ENCODE data around the gene HIVEP3. TPM values are rescaled to one million over a fixed set of nuclear protein-coding genes. Genes with fewer than 3 reads are reported as not detected.

Gene HIVEP3
- total RNA-seq, 1 experiment from 2014 or later = 3.1 TPM

- TF ChIP-seq CTCF (conservative IDR thresholded peaks at IDR 0.05; ENCODE audit: low read depth, low read length) (no peak), EZH2 (IDR thresholded peaks at IDR 0.05; ENCODE audit: borderline replicate concordance, low read depth, low read length, poor library complexity, severe bottlenecking) (no peak)
- H3K9me3 ChIP-seq (ENCODE audit: low read depth, low read length, poor library complexity, severe bottlenecking) = no peaks in the 10 kb centered on the region
- H3K27ac ChIP-seq (ENCODE audit: low read depth, low read length, poor library complexity, severe bottlenecking) = no peak overlapping the region
- no TSS peak for BruUV-seq (replicated peaks)
- peaks cover 10% of the 10 kb centered on the region for H3K4me1 ChIP-seq (ENCODE audit: insufficient read depth, low read length, poor library complexity, severe bottlenecking)
- no peaks in the 10 kb centered on the region for H3K36me3 ChIP-seq (ENCODE audit: insufficient read depth, low read length, poor library complexity, severe bottlenecking)
- ChIA-PET CTCF (no interaction called here), POLR2A (ENCODE audit: low non-redundant PET) (no interaction called here)
- DNase-seq (ENCODE audit: low spot score) = no peak
- H3K4me3 ChIP-seq (ENCODE audit: low read depth, low read length, poor library complexity, severe bottlenecking) = no peak overlapping the region
- intact Hi-C loops (cut with micrococcal nuclease; ENCODE audit: unreplicated experiment) = no loop called here
- H3K27me3 ChIP-seq (replicated peaks; ENCODE audit: insufficient read depth, low read depth, low read length, poor library complexity) = no peaks in the 10 kb centered on the region
Measured at GRCh38 chr1:41493117-41493536, 425.6 kb downstream of the HIVEP3 start.

DNA sequence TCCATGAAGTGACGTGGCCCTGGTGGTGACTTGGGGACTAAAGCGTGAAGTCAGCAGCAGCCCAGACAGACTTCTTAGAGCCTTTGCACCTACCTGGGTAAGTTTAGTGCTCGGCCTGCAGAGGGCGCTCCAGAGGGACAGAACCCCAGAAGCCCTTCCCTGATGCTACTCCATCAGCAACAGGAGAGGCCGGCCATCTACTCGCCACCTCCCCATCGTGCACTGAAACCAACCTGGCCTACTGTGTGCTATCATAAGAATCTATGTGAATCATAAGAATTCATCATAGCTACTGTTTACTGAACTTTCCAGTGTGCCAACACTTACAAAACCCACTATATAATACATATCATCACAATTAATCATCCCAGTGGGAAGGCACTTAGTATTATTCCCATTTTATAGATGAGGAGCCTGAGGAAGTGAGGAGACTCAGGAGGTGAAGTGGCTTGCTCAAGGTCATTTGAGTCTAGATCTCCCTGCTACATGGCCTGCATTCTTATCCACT, 426.3 kb downstream of the HIVEP3 start:
- POLR2A ChIA-PET (ENCODE audit: low non-redundant PET) = no interaction called here
- intact Hi-C loops (cut with micrococcal nuclease; ENCODE audit: unreplicated experiment) = no loop called here
- Histone ChIP-seq H3K4me1 (ENCODE audit: insufficient read depth, low read length, poor library complexity, severe bottlenecking) (peaks cover 10% of the 10 kb centered on the region), H3K4me3 (ENCODE audit: low read depth, low read length, poor library complexity, severe bottlenecking) (no peak overlapping the region), H3K36me3 (ENCODE audit: insufficient read depth, low read length, poor library complexity, severe bottlenecking) (no peaks in the 10 kb centered on the region), H3K27ac (ENCODE audit: low read depth, low read length, poor library complexity, severe bottlenecking) (no peak overlapping the region), H3K9me3 (ENCODE audit: low read depth, low read length, poor library complexity, severe bottlenecking) (no peaks in the 10 kb centered on the region), H3K27me3 (replicated peaks; ENCODE audit: insufficient read depth, low read depth, low read length, poor library complexity) (no peaks in the 10 kb centered on the region)
- DNase-seq (ENCODE audit: low spot score) = peak; percentile 44
- BruUV-seq (replicated peaks) = no TSS peak
- TF ChIP-seq CTCF (conservative IDR thresholded peaks at IDR 0.05; ENCODE audit: low read depth, low read length) = peak; percentile 74
- no peak for TF ChIP-seq EZH2 (IDR thresholded peaks at IDR 0.05; ENCODE audit: borderline replicate concordance, low read depth, low read length, poor library complexity, severe bottlenecking)
- CTCF ChIA-PET = no interaction called here

- ChIA-PET CTCF (no interaction called here), POLR2A (ENCODE audit: low non-redundant PET) (no interaction called here)
- Histone ChIP-seq H3K27me3 (replicated peaks; ENCODE audit: insufficient read depth, low read depth, low read length, poor library complexity) (no peaks in the 10 kb centered on the region), H3K27ac (ENCODE audit: low read depth, low read length, poor library complexity, severe bottlenecking) (no peak overlapping the region), H3K4me1 (ENCODE audit: insufficient read depth, low read length, poor library complexity, severe bottlenecking) (peaks cover 8% of the 10 kb centered on the region), H3K4me3 (ENCODE audit: low read depth, low read length, poor library complexity, severe bottlenecking) (no peak overlapping the region), H3K36me3 (ENCODE audit: insufficient read depth, low read length, poor library complexity, severe bottlenecking) (no peaks in the 10 kb centered on the region), H3K9me3 (ENCODE audit: low read depth, low read length, poor library complexity, severe bottlenecking) (no peaks in the 10 kb centered on the region)
- no peak for DNase-seq (ENCODE audit: low spot score)
- no peak for TF ChIP-seq EZH2 (IDR thresholded peaks at IDR 0.05; ENCODE audit: borderline replicate concordance, low read depth, low read length, poor library complexity, severe bottlenecking)
- intact Hi-C loops (cut with micrococcal nuclease; ENCODE audit: unreplicated experiment) = no loop called here
- BruUV-seq (replicated peaks) = no TSS peak
Measured at GRCh38 chr1:41490911-41491310, 427.8 kb downstream of the HIVEP3 start.

- intact Hi-C loops (cut with micrococcal nuclease; ENCODE audit: unreplicated experiment) = no loop called here
- no TSS peak for BruUV-seq (replicated peaks)
- Histone ChIP-seq H3K27ac (ENCODE audit: low read depth, low read length, poor library complexity, severe bottlenecking) (no peak overlapping the region), H3K36me3 (ENCODE audit: insufficient read depth, low read length, poor library complexity, severe bottlenecking) (no peaks in the 10 kb centered on the region), H3K4me1 (ENCODE audit: insufficient read depth, low read length, poor library complexity, severe bottlenecking) (peaks cover 21% of the 10 kb centered on the region), H3K4me3 (ENCODE audit: low read depth, low read length, poor library complexity, severe bottlenecking) (no peak overlapping the region), H3K27me3 (replicated peaks; ENCODE audit: insufficient read depth, low read depth, low read length, poor library complexity) (no peaks in the 10 kb centered on the region), H3K9me3 (ENCODE audit: low read depth, low read length, poor library complexity, severe bottlenecking) (no peaks in the 10 kb centered on the region)
- DNase-seq (ENCODE audit: low spot score) = no peak
- POLR2A ChIA-PET (ENCODE audit: low non-redundant PET) = no interaction called here
- CTCF ChIA-PET = no interaction called here
- TF ChIP-seq CTCF (conservative IDR thresholded peaks at IDR 0.05; ENCODE audit: low read depth, low read length) (no peak), EZH2 (IDR thresholded peaks at IDR 0.05; ENCODE audit: borderline replicate concordance, low read depth, low read length, poor library complexity, severe bottlenecking) (no peak)
Measured at GRCh38 chr1:41489561-41489960, 429.2 kb downstream of the HIVEP3 start.
